Stimulated activated CD8-positive, alpha-beta memory T cell treated with anti-CD3 and anti-CD28 coated beads, Interleukin-12 subunit alpha, Interleukin-12 subunit beta, amount 100 ng/mL, for 4 hours (primary cell): ENCODE measurements around the gene SYCP2.

Experiments used
- DNase-seq: peaks from one replicate; pipeline ENCODE4 v3.0.0-alpha.2; 2020; ENCODE audit warnings: low read depth

The SYCP2 gene

DNA sequence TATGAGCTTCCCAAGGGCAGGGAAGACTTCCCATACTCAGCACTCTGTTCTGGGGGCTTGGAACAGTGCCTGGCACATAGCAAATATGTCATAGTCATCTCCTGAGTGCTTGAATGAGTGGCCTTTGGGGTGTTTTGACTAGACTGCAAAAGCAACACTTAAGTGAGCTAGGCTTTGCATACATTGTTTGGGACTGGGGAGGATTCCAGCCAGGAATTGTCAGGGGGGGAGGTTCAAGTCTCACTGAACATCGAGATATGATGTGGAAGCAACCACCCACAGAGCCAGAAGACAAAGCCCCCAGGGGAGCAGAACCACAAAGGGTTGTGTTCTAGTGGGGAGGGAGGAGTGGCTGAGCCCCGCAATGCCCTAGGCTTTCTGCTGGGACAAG is 98.4 kb downstream of the SYCP2 start:
- no peak for DNase-seq

GRCh38 chr20:59832406-59833363 is 100.8 kb downstream of the SYCP2 start:
- DNase-seq = no peak

DNA sequence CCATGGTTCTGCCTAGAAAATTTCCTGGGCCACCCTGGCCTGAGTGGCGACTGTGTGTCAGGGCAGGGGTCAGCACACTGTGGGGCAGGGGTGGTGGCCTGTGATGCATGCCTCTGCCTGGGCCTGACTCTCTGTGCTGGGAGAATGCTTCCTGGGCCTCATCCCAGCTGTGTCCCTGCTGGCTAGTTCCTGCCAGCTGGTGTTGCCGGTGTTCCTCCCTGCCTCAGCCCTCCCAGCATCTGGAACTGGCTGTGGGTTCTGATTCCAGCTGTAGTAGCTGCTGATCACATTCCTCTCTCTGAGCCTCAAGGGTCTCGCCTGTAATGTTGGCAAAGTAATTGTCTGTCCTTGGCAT is 101.5 kb downstream of the SYCP2 start:
- DNase-seq = no peak

GRCh38 chr20:59831024-59831915 is 102.2 kb downstream of the SYCP2 start:
- DNase-seq = no peak

DNA sequence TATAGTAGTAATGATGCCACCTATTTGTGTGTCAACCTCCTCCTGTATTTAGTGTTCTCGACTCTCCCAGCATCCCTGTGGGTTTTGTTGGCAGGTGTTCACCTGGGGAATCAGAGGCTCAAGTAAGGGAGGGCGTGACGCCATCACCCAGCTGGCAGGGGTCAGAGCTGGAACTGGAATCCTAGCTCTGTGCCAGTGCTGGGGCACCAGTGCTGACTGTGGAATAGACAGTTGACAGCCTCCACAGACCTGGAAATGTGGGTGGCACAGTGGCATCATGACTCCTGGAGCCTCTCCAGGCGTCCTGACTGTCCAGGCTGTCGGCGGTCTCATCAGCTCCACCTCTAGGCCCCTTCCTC is 102.8 kb downstream of the SYCP2 start:
- no peak for DNase-seq

DNA sequence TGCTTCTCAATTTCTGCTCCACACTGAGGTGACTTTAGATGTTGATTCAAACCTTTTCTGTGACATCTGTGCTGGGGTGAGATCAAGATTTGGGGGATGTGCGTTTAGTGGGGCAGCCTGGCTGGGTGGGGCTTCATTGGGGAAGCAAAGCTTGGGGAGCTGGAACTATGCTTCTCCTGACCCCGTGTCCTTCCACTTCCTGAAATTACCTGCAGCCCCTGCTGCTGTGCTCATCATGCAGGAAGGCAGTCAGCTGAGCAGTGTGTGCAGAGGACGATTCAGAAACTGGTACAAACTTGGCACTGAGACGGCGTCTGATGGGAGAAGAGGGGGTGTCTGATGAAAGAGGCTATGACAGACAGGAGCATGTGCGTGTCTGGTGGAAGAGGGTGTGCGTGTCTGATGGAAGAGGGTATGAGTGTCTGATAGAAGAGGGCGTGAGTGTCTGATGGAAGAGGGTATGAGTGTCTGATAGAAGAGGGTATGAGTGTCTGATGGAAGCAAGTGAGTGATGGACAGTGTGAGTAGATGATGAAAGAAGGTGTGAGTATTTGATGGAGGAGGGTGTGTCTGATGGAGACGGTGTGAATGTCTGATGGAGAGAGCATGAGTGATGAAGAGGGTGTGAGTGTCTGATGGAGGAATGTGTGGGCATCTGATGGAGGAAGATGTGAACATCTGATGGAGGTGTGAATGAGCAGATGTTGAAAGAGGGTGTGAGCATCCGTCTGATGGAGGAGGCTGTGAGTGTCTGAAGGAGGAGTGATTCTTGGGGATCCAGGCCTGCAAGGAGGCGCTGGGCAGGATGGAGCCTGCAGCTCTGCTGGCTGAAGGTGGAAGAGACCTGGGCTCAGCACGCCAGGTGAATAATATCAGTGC is 103.4 kb downstream of the SYCP2 start:
- DNase-seq = no peak

DNA sequence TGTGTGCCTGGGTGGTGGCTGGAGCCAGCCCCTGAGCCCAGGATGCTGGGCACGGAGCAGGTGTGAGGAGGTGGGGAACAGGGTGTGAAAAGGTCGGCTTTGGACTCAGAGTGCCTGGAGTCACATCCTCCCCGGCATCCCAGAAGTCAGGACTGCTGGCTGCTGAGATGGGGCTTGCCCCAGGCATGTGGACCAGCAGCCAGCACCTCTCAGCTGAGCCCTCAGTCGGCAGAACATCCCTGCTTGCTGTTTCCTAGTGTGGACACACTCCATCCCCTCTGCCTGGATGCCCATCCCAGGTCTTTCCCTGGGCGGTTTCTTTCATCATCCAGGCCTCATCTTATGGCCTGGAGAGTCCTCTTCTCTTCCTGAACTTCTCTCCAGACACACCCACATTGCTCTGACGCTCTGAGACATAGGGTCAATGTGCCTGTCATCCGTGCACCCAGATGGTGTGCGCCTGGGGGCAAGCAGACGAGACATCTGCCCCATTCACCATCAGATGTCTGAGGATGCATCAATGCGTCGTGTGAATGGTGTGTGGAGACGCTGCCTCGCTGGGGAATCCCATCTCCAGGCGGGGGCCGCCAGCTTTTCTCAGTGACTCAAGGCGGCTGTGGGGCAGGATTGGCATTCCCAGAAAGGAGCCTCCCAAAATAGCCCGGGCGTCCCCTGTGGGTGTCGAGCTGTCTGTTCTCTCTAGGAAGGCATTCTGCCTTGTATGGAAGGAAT is 104.2 kb downstream of the SYCP2 start:
- no peak for DNase-seq

GRCh38 chr20:59828125-59829053 is 105.0 kb downstream of the SYCP2 start:
- no peak for DNase-seq

- no peak for DNase-seq
These were observed 106.0 kb downstream of the SYCP2 start for GRCh38 chr20:59827138-59828056.

- DNase-seq = no peak
These were observed 107.3 kb downstream of the SYCP2 start for GRCh38 chr20:59825944-59826759.

DNA sequence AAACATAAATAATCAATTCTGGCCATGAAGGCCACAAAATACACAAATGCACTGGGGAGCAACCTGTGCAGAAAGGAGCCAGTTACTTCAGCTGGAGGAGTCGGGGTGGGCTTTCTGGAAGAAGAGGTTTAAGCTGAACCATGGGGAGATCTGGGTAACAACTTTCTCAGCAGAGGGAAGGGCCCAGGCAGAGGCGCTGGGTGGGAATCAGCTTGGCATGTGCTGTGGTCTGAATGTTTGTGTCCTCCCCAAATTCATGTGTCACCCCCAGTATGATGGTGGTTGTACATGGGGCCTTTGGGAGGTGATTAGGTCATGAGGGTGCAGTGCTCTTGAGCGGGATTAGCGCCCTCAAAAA is 107.9 kb downstream of the SYCP2 start:
- DNase-seq = no peak

DNA sequence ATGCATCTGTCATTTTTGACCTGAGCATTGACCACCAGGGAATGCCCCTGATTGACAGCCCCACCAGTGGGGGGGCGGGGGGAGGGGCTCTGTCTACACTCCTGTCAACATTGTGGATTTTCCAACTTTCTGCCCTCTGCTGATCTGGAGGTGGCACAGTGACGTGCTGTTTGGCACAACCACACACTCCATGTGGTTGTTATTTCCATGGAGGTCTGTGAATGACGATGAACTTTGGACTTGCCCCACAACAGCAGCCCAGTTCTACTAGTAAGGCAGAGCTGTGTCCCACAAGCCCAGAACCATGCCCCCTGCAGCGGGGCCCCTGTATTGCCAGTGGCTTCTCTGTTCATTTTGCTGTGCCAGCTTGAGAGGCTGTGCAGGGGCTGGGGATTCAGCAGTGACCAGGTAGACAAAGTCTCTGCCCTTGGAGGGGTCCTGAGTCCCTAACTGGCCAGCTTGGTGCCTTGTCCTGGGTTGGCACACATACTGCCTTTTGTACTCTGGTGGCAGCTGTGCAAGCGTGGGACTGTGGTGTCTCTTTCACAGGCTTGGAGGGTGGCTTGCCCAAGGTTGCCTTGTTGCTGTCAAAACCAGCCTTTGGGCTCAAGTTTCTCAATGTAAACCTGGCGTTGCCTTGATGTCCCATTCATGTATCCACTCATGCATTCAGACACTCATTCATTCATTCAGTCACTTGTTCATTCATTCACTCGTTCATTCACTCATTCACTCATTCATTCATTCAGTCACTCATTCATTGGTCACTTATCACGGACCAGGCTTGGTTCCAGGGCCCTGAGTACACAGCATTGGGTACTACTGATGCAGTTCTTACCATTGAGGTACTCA is 108.5 kb downstream of the SYCP2 start:
- DNase-seq = no peak

DNA sequence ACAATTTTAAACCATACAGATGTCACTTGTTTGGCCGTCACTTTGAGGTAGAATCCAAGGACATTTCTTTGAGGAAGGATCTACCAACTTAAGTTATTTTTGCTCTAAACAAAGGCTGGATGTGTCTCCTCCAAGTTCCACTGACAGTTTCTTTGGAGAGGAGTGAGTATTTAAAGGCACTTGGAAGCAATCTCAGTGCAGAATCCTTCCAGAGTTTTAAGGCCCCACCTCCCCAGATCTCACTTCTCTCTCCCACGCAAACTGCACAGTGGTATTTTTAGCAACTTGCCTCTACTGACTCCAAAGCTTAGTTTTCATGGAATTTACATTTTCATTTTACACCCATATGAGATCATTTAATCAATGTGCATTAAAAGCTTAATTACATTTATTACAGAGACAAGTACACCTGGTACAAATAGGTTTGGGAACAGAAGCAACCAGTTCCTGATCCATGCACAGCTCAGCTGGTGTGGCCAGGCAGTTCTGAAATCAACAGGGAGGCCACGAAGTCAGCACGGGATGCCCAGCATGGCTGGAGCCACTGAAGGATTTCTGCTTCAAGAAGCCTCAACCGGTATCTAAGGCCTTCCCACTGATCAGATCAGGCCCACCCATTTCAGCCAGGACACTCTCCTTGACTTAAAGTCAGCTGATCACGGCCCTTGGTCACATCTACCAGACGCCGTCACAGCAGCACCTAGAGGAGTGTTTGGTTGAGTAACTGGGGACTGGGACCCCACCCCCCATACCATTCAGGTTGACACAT is 109.8 kb downstream of the SYCP2 start:
- DNase-seq = no peak

DNA sequence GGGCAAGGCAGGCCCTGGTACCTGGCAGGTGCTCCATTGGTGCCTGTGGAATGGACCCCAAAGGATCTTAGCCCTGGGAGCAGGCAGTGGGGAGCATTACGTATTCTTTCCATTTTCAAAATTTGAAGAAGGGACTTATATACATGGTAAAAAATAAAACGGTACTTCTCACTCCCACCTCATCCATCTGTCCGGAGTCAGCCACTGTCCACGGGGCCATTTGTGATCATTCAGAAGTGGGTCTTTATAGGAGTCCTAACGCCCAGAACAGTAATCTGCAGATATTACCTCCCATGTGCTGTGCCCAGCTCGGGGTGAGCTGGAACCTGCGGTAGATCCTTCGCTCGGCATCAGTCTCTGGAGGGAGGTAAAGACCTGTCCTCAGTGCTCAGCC is 110.4 kb downstream of the SYCP2 start:
- DNase-seq = no peak

- DNase-seq = no peak
These were observed 111.0 kb downstream of the SYCP2 start for GRCh38 chr20:59822291-59823029.

- no peak for DNase-seq
These were observed 111.6 kb downstream of the SYCP2 start for GRCh38 chr20:59821788-59822187.
